Stimulated activated CD4-positive, alpha-beta T cell treated with anti-CD3 and anti-CD28 coated beads, TNF-alpha, amount 100 ng/mL, for 48 hours (primary cell): Measurements from ENCODE around the gene NBPF1.
"Not testable (repeated sequence)": the region's sequence is repeated elsewhere in the genome, so short reads cannot be mapped to it uniquely, and the experiment has no call there.

Source experiments
- DNase-seq, 3 donors: peaks; one replicate each; pipeline ENCODE4 v3.0.0-alpha.2; 2020; ENCODE audit warnings: low read depth in 3 of 3

The NBPF1 gene

DNA sequence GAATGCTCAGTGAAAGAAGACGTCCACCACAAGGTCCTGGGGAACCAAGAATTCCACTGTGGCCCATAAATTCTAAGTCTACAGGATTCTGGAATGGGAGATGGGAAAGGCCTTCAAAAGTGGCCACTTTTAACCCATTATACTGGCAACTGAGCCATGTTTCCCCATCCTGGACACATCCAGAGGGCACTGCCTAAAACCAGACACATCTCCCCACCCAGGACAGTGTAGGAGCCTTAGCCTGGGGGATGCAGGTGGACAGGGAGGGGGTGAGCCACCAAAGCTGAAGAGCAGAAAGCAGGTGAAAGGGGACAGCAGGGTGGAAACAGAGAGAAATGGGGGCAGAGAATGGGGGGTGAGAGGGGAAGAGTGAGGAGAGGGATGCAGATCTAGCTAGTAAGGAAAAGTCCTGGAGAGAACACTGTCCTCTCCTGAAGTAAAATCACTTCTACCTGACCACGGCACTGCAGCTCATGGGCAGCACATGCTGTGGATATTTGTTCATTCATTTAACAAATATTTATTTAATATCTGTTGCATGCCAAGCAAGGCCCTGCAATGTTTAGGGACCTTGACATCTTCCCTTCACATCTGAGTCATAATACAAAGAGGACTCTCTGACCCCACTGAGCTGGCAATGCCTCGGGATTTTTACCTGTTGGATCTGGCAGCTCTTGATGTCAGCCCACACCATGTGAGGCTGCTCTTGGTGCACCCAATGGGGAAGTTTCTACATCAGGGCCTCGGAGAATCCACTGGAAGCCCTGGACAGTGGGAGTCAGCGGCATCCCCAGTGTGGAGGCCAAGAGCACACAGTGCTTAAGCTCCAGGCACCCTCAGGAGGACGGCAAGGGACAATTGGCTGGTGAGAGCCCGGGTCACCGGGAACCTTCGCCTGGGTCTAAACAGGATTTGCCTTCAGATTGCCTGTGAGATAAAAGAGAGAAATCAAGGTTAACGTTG lies 5.2 kb downstream of the NBPF1 start:
- DNase-seq = not testable (repeated sequence)

DNA sequence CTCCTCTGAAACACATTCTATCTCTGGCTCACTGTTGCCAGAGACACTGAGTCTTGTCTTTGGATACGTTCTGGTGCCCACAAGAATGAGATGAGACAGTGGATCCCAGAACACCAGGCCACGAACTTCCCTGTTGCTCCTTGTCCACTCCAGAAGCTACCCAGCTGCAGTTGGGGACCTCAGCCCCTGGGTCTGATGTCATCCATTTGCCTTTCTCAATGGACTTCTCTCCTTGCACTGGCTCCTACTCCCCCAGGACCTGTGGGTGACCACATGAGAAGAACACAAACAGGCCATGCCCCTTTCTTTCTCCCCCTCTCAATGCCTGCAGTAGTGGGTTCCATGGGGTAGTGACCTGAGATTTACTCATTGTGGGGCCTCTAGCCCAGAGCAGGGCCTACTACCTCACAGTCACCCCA lies 5.9 kb downstream of the NBPF1 start:
- DNase-seq = no peak

DNA sequence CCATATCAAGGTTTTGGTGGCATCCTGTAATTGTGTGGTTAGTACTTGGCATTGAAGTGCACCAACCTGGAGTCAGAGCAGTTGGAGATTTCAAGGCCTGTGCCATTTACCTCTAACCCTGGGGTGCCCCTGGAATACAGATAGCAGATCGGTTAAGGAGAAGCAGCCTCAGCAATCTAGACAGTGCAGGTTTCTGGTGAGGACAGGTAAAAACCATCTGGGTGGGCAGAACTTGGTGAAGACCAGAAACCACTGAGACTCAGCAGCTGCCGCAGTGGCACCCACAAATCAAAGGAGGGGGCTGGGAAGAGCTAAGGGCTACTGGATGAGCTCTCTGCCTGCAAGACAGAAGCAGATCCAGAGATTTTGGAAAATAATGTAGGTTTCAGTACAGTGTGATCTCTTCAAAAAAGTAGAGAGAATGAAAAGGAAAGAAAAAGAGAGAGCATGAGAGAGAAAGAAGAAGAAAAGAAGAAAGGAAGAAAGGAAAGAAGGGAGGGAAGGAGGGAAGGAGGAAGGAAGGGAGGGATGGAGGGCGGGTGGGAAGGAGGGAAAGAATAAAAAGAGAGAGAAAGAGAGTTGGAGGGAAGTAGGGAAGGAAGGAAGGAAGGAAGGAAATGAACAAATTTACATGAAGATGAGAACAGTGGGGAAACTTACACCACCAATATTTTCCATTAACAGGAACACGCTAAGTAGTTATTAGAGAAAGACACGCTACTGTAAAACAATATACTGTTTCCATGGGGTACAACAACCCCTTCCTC lies 6.5 kb downstream of the NBPF1 start:
- not testable (repeated sequence) for DNase-seq

DNA sequence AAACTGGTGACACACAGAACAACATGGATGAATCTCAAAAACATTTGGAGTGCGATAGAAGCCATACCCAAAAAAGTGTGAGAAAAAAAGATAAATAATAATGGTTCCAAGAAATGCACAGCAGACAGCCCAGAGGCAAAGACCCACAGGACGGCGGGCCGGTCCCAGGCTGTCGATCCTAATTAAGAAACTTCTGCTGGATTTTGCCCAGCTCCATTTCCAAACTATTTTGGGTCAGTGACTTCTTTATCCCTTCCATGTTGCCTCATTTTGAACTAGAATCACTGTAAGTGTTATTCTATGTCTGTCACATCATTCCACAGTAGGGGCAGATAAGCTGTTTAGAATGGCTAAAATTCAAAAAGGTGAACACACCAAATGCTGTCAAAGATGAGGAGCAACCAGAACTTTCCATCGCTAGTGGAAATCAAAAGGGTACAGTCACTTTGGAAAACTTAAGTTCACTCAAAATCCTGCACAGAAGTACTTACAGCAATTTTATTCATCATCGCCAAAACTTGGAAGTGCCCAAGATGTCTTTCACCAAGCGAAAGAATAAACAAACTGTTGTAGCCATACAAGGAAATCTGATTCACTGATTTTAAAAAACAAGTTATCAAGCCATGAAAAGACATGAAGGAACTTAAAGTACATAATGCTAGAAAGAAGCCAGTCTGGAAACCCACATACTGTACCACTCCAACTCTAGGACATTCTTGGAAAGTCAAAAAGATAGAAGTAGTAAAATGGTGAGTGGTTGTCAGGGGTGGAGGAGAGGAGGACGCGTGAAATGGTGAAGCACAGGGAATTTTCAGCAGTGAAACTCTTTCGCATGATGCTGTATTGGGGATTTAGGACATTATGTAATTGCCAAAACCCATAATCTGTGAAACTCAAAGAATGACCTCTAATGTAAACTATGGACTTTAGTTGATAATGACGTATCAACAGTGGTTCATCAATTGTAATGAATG lies 7.5 kb downstream of the NBPF1 start:
- no peak for DNase-seq

DNA sequence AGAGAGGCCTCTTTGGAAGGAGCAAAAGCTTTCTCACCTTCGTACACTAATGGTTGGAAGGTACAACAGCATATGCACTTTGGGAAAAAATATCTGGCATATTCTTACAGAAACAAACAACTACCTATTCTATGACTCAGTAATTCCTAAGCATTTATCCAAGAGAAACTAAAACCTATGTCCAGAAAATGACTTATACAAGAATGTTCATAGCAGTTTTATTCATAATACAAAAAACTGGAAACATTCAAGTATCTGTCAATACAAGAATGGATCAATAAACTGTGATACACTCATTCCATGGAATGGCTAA lies 8.2 kb downstream of the NBPF1 start:
- no peak for DNase-seq

DNA sequence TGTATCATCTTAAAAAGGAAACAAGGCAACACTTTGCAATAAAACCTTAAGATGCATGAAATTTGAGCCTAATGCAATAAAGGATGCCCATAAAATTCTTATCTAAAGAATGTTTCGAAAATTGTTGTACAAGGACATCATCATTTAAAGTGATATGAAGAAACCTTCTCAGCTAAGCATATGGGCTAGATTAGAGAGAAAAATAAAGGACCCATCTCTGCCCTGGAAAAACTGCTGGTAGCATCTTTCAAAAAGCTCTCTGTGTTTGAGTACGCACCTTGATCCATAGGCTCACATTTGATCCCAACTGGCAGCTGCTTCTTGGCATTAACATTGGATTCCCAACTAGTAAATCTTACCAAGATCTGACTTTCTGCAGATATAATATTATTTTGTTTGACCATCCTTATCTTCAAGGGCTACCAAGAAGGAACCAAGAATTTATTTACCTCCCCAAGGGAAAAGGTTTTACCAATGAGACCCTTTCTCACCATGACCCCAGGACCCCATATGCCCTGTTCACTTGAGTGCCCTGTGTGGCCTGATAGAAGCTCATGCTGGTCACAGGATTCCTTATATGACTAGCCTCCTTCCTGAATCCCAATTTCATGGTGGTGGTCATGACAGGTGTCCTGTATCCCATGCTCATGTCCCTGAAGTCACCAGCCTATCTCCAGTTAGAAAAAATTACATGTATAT lies 8.7 kb downstream of the NBPF1 start:
- DNase-seq = not testable (repeated sequence)

DNA sequence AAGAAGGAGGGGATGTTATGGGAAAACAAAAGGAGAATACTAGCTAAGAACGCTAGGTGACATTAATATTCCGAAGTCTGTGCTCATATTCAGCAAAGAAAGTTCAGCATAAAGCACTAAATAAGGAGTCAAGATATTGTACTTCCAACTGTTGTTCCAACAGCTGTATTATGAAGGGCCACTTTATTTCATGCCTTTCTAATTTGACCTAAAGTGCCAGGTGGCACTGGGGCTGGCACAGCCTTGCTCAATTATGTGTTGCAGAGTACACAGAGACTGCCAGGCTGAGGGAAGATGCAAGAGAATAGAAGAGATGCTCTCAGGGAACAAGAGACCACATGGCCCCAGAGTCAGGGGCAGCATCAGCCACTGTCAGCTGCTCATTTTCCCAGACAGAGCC lies 9.7 kb downstream of the NBPF1 start:
- not testable (repeated sequence) for DNase-seq

DNA sequence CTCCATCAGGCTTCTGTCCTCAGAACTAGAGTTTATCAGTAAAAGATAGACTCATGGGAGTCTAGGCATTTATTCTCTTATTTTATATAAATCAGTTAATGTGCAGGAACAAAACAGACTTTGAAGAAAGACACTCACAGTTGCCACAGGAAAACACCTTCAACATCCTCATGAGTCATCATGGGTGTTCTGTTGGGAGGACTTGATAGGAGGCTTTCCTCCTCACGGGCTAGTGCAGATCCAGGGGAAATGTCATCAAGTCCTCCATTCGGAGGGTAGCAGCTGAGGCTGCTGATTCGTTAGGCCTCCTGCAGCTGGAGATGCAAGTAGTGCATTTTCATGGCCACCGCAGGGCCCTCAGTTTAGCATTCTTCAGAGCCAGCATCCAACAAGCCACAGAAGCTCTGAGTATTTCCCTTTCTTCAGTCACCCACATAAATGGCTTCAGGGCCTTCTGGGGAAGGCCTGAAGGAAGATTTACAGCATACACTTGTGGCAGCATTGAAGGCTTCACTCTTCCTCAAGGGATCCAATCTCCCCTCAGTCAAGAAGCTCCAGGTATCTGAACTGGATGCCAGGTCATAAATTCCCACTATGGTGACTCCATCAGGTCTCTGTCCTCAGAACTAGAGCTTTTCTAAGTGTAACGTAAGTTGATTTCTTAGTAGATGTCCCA lies 10.9 kb downstream of the NBPF1 start:
- not testable (repeated sequence) for DNase-seq

DNA sequence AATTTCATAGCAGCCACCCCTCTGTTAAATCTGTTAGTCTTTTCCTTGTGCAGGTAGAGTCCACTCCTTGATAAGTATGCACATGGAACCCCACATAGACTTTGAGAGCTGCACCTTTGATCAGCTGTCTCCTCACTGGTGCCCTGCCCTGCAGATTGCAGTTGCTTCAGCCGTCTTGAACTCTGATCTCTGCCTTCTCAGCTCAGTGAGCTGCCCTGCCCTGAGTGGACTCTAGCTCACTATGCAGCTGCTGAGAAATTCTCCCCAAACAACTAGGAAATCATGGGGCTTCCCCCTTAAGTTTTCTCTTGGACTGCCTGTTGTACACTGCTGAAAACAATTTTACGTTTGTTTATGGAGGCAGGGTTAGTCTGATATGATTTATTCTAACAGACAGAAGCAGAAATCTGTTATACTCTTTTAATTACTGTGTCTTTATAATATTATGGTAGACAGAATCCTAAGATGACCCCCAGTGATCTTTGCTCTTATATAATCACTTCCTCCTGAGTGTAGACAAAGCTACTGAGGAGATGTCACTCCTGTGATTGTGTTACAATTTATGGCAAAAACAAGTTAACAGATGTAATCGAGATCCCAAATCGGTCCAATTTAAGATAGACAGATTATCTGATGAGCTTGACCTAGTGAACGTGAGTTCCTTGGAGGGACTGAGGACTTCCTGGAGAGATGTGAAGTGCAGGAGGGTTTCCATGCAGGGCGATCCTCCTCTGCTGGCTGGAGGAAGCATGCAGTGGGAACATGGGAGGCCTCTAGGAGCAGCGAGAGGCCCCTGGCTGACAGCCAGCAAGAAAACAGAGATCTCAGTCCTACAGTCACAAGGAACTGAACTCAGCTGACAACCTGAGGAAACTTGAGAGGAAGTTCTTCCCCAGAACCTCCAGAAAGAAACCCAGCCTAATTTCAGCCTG lies 12.2 kb downstream of the NBPF1 start:
- DNase-seq = not testable (repeated sequence)

DNA sequence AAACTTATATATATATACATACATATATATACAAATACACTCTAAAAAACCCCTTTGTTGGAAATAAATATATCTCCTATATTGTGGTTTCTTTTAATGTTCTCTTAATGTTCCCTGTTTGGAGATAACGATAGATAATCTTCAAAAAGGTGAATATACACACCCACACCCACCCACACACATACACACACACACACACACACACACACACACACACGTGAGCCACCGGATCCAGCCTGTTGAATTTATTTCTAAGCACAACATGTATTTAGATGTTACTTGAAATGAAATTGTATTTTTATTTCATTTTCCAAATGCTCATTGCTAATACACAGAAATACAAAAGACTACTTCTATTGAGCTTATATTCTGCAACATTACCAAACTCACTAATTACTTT lies 14.0 kb downstream of the NBPF1 start:
- DNase-seq = not testable (repeated sequence)

DNA sequence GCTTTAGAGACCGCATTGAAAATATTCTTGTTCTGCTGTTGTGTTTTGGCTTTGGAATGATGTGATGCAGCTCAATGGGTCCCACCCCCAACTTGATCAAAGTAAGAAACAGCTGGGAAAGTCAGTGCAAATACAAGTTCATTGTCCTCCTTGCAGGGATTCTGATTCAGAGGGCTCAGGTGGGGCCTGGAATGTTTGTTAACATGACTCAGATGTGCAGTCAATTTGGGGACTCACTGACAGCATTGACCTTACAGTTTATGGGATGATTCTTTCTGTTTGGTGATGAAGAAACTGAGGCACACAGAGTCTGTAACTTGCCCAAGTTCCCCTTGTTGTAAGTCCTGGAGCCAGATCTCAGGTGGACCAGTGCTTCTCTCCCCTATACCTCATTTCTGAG lies 18.1 kb downstream of the NBPF1 start:
- not testable (repeated sequence) for DNase-seq

DNA sequence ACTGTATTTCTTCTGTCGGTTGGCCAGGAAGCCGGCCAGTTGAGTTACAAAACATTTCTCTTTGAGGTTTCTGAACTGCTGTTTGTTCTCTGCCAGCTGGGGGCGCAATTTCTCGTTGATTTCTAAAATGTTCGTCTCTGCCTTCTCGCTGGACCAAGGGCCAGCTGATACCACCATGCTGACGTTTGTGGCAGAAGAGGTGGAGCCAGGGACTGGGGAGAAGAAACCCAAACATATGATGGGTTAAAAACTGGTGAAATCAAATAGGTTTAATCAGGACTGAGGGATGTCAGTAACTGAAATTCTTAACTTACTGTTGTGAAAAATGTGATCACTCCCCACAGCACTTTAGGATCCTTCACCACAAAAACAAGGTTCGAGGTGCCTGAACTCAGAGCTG lies 21.5 kb downstream of the NBPF1 start:
- DNase-seq = not testable (repeated sequence)

DNA sequence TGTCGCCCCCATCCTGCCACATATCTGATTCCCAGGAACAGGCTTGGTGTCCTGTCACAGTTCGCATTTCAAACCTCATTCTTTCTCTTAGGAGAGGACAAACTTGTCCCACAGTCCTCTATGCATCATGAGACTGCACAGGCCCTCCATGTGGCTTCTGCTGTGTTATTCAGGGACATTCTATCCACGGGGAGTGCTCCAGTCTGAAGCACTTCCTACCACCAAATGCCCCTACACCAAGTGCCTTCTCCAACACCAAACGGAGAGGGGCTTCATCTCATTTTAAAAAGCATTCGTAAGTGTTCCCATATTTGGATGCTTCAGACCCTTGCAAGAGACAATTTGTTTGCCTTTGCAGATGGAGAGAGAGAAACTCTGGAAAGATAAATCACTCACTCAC lies 25.3 kb downstream of the NBPF1 start:
- DNase-seq = not testable (repeated sequence)

DNA sequence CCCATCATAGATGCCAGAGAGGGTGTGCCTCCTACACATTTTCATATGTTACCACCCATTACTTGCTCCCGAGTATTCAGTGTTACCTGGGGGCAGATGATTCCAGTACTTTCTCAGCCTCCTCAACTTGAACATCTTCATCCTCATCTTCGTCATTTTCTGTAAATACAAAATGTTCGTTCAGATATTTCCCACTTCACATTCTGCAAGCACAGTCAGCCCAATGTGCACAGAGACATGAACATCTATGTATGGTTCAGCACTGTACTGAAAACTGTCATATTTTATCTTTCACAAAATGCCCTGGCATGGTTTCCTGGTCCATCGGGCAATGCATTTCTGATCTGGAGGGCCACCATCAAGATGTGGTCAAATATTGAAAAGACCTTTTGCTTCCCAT lies 25.7 kb downstream of the NBPF1 start:
- not testable (repeated sequence) for DNase-seq

DNA sequence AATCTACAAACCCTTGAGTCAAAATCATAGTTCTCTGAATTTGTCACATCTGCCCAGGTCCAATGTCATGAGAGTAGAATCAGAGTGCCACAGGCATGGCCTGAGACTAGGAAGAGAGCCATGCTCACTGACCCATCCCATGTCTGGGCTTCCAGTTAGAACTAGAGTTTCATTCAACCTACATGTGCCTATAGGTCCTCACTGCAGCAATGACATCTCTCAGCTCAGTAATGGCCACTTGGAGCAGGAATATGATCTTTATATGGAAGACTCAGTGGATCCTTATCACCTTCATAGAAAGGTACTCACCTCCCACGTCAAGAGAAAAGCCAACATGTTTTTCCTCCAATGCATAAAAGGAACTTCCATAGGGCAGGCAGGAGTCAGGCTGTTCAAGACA lies 48.0 kb downstream of the NBPF1 start:
- DNase-seq = not testable (repeated sequence)

DNA sequence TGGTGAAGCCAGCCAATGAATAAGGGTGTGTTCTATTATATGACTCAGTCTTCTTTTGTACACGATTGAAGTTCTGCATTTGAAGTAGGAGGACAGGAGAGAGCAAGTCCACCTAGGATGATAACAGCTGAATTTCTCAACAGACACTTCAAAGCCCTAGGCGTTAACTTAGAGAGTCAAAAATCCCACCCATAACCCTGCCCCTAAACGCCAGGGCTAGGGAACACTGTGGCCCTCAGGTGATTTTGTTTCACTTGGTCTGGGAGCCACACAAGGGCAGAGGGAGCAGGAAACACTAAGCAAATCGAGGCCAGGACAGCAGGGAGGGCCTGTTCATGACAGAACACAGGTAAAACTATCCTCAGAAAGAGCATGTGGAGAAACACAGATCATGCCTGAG lies 52.3 kb downstream of the NBPF1 start:
- not testable (repeated sequence) for DNase-seq

DNA sequence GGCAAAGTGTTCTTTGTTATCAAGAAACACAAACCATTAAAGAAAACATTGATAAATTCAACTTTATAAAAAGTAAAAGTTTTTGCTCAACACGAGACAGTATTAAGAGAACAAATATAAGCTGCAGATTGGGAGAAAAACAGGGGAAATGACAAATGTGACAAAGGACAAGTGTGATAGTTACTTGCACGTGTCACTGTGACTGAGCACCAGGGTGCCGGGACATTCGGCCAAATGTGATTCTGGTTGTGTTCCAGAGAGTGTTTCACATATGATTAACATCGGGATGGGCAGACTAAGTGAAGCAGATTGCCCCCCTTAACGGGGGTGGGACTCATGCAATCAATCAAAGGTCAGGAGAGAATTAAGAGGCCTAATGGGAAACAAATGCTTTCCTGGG lies 52.9 kb downstream of the NBPF1 start:
- not testable (repeated sequence) for DNase-seq

DNA sequence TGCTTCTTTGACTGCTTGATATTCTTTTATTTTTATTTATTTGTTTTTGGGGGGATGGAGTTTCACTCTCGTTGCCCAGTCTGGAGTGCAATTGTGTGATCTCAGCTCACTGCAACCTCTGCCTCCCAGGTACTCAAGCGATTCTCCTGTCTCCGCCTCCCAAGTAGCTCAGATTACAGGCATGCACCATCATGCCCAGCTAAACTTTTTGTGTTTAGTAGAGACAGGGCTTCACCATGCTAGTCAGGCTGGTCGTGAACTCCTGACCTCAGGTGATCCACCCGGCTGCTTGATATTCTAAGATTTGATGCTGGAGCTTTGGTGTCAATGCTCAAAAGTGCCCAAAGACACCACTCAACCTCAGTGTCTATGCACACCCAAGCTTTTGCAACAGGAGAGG lies 53.7 kb downstream of the NBPF1 start:
- DNase-seq = not testable (repeated sequence)

DNA sequence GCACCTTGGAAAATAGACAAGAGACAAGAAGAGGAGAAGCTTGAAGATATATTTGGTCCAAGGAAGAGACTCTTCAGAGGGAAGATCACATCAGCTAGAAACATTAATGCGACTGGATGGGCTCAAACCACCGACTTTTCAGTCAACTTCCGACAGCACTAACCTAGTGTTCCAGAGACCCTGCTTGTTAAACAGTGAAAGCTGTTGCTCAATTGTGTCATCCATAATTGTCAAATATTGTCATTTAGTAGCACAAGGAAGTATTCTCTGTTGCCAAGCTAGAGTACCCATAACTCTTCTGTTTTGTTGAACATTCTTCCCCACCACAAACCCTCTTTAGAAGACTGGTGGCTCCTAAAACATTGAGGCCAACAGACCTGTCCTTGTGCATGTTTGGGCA lies 56.3 kb downstream of the NBPF1 start:
- not testable (repeated sequence) for DNase-seq
